HepG2 (cell line): ENCODE measurements around the gene SALL2. TPM values are rescaled to one million over a fixed set of nuclear protein-coding genes. Genes with fewer than 3 reads are reported as not detected.

Experiments
- CREB3 ChIP-seq: sonication (generic); formaldehyde crosslinking; IDR thresholded peaks from 2 replicates; pipeline ENCODE4 v1.5.0; 2020; ENCODE audit warnings: missing genetic modification reagents
- DMAP1 ChIP-seq: IDR thresholded peaks from 2 replicates; pipeline ENCODE4 v1.6.1; 2016
- GFI1 ChIP-seq: sonication (generic); formaldehyde crosslinking; IDR thresholded peaks from 2 replicates; pipeline ENCODE4 v1.5.0; 2020; ENCODE audit warnings: missing genetic modification reagents, mild to moderate bottlenecking, borderline replicate concordance
- HMG20B ChIP-seq: conservative IDR thresholded peaks from 2 replicates; pipeline ENCODE4 v1.6.1; 2016; ENCODE audit warnings: missing genetic modification reagents, missing compliant biosample characterization
- KDM5A ChIP-seq: fragments of 200-600 bp; sonication (generic); IDR thresholded peaks from 2 replicates; pipeline ENCODE4 v1.7.0; 2018; ENCODE audit warnings: antibody characterized with exemption, mild to moderate bottlenecking, low read length, borderline replicate concordance
- PCBP2 ChIP-seq: fragments of 200-400 bp; formaldehyde crosslinking; optimal IDR thresholded peaks from 2 replicates; pipeline ENCODE3; 2018; ENCODE audit warnings: low read length, low read depth; ENCODE audit not compliant: poor library complexity, severe bottlenecking
- PRMT3 ChIP-seq: sonication (generic); formaldehyde crosslinking; IDR thresholded peaks from 2 replicates; pipeline ENCODE4 v1.8.1; 2022; ENCODE audit warnings: low read depth, mild to moderate bottlenecking, moderate library complexity, missing genetic modification reagents, borderline replicate concordance
- SMARCC2 ChIP-seq: fragments of 450-650 bp; IDR thresholded peaks from 2 replicates; pipeline ENCODE4 v1.6.1; 2017; ENCODE audit warnings: antibody characterized with exemption, mild to moderate bottlenecking
- SP1 ChIP-seq, 2 experiments: fragments of 450-650 bp in 1 of 2; sonication (generic) in 1 of 2; formaldehyde crosslinking in 1 of 2; IDR thresholded peaks; 2 replicates each; pipeline versions ENCODE4 v1.4.0 to v1.6.1; 2016 to 2020; ENCODE audit warnings: missing genetic modification reagents in 1 of 2
- SRSF9 ChIP-seq: fragments of 200-400 bp; formaldehyde crosslinking; IDR thresholded peaks from 2 replicates; pipeline ENCODE4 v1.6.1; 2018; ENCODE audit warnings: borderline replicate concordance, mild to moderate bottlenecking, low read depth, low read length; ENCODE audit not compliant: insufficient read depth, poor library complexity, severe bottlenecking
- THAP9 ChIP-seq: sonication (generic); formaldehyde crosslinking; IDR thresholded peaks from 2 replicates; pipeline ENCODE4; 2020; ENCODE audit warnings: missing genetic modification reagents, mild to moderate bottlenecking, borderline replicate concordance
- ZIK1 ChIP-seq: sonication (generic); formaldehyde crosslinking; IDR thresholded peaks from 2 replicates; pipeline ENCODE4 v1.5.0; 2020; ENCODE audit warnings: mild to moderate bottlenecking, low read depth, missing genetic modification reagents, borderline replicate concordance
- ZMAT5 ChIP-seq: sonication (generic); formaldehyde crosslinking; IDR thresholded peaks from 2 replicates; pipeline ENCODE4 v1.5.0; 2020; ENCODE audit warnings: mild to moderate bottlenecking, low read depth, missing genetic modification reagents, borderline replicate concordance
- ZNF12 ChIP-seq: sonication (generic); formaldehyde crosslinking; IDR thresholded peaks from 2 replicates; pipeline ENCODE4 v1.5.0; 2020; ENCODE audit warnings: missing genetic modification reagents
- ZNF17 ChIP-seq: sonication (generic); formaldehyde crosslinking; IDR thresholded peaks from 2 replicates; pipeline ENCODE4 v1.5.0; 2020; ENCODE audit warnings: mild to moderate bottlenecking, missing genetic modification reagents
- ZNF367 ChIP-seq: sonication (generic); formaldehyde crosslinking; IDR thresholded peaks from 2 replicates; pipeline ENCODE4 v1.4.0; 2020; ENCODE audit warnings: missing genetic modification reagents, borderline replicate concordance
- ZNF644 ChIP-seq: IDR thresholded peaks from 2 replicates; pipeline ENCODE4 v1.6.1; 2016; ENCODE audit warnings: low read depth
- ZNF737 ChIP-seq: sonication (generic); formaldehyde crosslinking; IDR thresholded peaks from 2 replicates; pipeline ENCODE4 v1.5.0; 2020; ENCODE audit warnings: missing genetic modification reagents, mild to moderate bottlenecking, borderline replicate concordance
- ZNF83 ChIP-seq: sonication (generic); formaldehyde crosslinking; IDR thresholded peaks from 2 replicates; pipeline ENCODE4 v1.4.0; 2020; ENCODE audit warnings: missing genetic modification reagents, mild to moderate bottlenecking, borderline replicate concordance
- polyA plus RNA-seq, 8 experiments: library from polyadenylated mRNA; depleted of rRNA in 3 of 8; stranded (reverse) in 7 of 8; unstranded in 1 of 8; fragments of >200 nt; fragmentation: Illumina TruSeq in 4 of 8; extraction: Trizol in 4 of 8; gene quantifications; 2 replicates each; pipeline versions ENCODE4 v1.2.1 to v1.2.3, GENCODE V29; 2011 to 2016; ENCODE audit warnings: low read depth in 4 of 8, missing spikeins in 1 of 8, mixed read lengths in 1 of 8; ENCODE audit not compliant: insufficient read depth in 1 of 8
- total RNA-seq, 5 experiments: library from RNA; depleted of rRNA; stranded (reverse); fragments of >200 nt; fragmentation: Illumina TruSeq; extraction: Trizol; gene quantifications; 2 replicates each; pipeline ENCODE4 v1.2.3, GENCODE V29; 2016; ENCODE audit warnings: low read depth in 1 of 5
- TF ChIP-seq, protein P1 (sequence below): IDR thresholded peaks from 2 replicates; pipeline ENCODE4 v1.6.1; 2016; ENCODE audit warnings: mild to moderate bottlenecking, missing biosample characterization, missing genetic modification reagents
- TF ChIP-seq, protein P2 (sequence below): sonication (generic); formaldehyde crosslinking; IDR thresholded peaks from 2 replicates; pipeline ENCODE4 v1.9.0; 2021; ENCODE audit warnings: missing genetic modification reagents, borderline replicate concordance

The SALL2 gene
- total and polyA plus RNA-seq, 2 of the 13 experiments (the other 11 are each of a cell fraction or from before 2014, with no cell fraction given) = 4.9 to 5.8 TPM

DNA sequence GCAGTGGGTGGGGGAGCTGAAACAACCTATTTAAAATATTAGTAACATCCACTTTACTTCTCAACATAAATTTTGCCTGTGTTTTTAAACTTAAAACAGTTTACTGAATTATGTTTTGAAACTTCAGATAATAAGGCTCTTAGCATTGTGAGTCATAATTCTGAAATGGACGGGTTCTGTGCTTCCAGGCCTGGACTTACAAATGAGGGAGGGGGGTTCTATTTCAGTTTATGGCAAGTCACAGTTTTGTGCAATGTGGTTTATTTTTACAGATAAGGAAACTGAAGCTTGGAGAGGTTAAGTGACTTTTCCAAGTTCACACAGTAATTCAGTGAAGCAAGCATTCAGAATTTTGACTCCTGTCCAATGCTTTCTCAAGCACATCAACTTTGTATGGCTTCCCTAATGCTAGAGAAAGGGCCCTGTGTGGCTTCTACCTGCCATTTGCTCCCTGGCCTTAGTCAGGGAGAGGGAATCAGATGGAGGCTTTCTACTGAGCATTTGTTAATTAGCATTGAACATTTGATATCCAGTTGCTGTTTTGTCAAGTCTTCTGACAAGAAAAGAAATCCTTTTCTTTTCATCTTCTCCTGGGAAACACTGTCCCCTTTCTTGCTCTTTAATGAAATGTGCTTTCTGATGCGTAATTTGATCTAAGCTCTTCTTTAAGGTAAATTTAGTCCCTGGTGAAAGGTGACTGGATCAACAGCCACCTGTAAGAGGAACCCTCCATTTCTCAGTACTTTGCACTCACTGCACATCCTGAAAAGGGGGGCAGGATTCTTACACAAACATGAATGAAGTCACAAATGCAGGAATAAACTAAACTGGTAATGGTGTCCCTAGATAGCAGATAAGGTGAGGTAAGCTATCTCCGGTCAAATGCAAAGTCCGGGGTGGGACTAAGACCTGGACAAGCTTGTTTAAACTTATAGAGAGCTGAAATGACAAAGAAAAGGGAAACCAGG lies 2.5 kb upstream of the SALL2 start (continued):
- TF ChIP-seq THAP9 (no peak), ZNF644 (CRISPR knock-in tag) (peak; percentile 66; the same call in 1 of the 2 replicates), KDM5A (no peak; the same call in 1 of the 2 replicates), ZIK1 (CRISPR knock-in tag) (0 out of 2 replicates have a peak, but pooled peaks have one; percentile 23), SMARCC2 (no peak), SRSF9 (no peak), GFI1 (peak; percentile 43), SP1 (IDR thresholded peaks at IDR 0.05) (no peak), SP1 (CRISPR knock-in tag; IDR thresholded peaks at IDR 0.05) (no peak), DMAP1 (peak; percentile 72), ZNF12 (CRISPR knock-in tag) (peak; percentile 54; the same call in 1 of the 2 replicates), CREB3 (no peak), ZNF17 (CRISPR knock-in tag) (no peak), ZMAT5 (no peak), PRMT3 (CRISPR knock-in tag) (no peak), ZNF737 (CRISPR knock-in tag) (no peak), PCBP2 (no peak), HMG20B (0 out of 2 replicates have a peak, but pooled peaks have one; percentile 41), ZNF83 (CRISPR knock-in tag) (no peak), ZNF367 (CRISPR knock-in tag) (no peak)
- TF ChIP-seq, protein P1, sequence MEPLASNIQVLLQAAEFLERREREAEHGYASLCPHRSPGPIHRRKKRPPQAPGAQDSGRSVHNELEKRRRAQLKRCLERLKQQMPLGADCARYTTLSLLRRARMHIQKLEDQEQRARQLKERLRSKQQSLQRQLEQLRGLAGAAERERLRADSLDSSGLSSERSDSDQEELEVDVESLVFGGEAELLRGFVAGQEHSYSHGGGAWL = no peak
- TF ChIP-seq, protein P2, sequence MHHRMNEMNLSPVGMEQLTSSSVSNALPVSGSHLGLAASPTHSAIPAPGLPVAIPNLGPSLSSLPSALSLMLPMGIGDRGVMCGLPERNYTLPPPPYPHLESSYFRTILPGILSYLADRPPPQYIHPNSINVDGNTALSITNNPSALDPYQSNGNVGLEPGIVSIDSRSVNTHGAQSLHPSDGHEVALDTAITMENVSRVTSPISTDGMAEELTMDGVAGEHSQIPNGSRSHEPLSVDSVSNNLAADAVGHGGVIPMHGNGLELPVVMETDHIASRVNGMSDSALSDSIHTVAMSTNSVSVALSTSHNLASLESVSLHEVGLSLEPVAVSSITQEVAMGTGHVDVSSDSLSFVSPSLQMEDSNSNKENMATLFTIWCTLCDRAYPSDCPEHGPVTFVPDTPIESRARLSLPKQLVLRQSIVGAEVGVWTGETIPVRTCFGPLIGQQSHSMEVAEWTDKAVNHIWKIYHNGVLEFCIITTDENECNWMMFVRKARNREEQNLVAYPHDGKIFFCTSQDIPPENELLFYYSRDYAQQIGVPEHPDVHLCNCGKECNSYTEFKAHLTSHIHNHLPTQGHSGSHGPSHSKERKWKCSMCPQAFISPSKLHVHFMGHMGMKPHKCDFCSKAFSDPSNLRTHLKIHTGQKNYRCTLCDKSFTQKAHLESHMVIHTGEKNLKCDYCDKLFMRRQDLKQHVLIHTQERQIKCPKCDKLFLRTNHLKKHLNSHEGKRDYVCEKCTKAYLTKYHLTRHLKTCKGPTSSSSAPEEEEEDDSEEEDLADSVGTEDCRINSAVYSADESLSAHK = no peak
